Measurements from ENCODE around the gene MMP14. TPM values are rescaled to one million over a fixed set of nuclear protein-coding genes. Genes with fewer than 3 reads are reported as not detected.

MMP14 gene
- total and polyA plus RNA-seq, 2 of the 8 experiments (the other 6 are each of a cell fraction or from before 2014, with no cell fraction given): 58.2 to 86.8 TPM

DNA sequence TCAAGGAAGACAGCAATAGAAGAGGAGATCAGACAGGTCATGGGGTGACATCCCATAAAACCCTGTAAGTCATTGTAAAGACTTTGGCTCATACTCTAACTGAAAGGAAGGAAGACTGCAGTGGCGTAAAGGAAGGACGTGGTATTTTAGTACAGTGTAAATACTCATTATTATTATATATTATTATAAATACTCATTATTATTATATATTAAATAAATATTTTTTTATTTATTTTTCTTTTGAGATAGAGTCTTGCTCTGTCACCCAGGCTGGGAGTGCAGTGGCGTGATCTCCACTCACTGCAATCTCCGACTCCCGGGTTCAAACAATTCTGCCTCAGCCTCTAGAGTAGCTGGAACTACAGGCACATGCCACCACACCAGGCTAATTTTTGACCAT, 20.0 kb downstream of the MMP14 start:
- H2AK5ac ChIP-seq (ENCODE audit: low read depth, low read length): no peak overlapping the region
- H3K27me3 ChIP-seq (replicated peaks in 1 of 4; ENCODE audit: control insufficient read depth in 3 of 4, extremely low read depth in 1 of 4, insufficient read depth in 3 of 4, low read length in 3 of 4): no peaks in the 10 kb centered on the region
- no peak overlapping the region for H2BK12ac ChIP-seq (ENCODE audit: low read depth, low read length)
- H3K79me1 ChIP-seq (ENCODE audit: low read depth, low read length): no peaks in the 10 kb centered on the region
- H4K8ac ChIP-seq (ENCODE audit: extremely low read depth, insufficient read depth, low read length): no peak overlapping the region
- no peak overlapping the region for H3K23ac ChIP-seq (ENCODE audit: insufficient read length)
- DNase-seq (ENCODE audit: low read depth in 1 of 2, low spot score in 2 of 2): no peak
- no peak overlapping the region for H3K9ac ChIP-seq (replicated peaks in 1 of 4; ENCODE audit: extremely low read depth in 1 of 4, low read depth in 3 of 4, low read length in 3 of 4)
- no peak overlapping the region for H2BK20ac ChIP-seq (ENCODE audit: low read length)
- H2AFZ ChIP-seq (ENCODE audit: low read length): no peak overlapping the region
- H4K91ac ChIP-seq (replicated peaks; ENCODE audit: insufficient read length, low read length): no peak overlapping the region
- no peak overlapping the region for H4K5ac ChIP-seq (ENCODE audit: insufficient read length, low read depth, low read length)
- no peaks in the 10 kb centered on the region; a peak in 1 of 4 replicates for H3K9me3 ChIP-seq (ENCODE audit: insufficient read depth in 2 of 2, low read depth in 1 of 2, low read length in 1 of 2)
- H3K23me2 ChIP-seq (ENCODE audit: low read depth, low read length): peaks cover 2% of the 10 kb centered on the region; the same call in 1 of the 2 replicates
- POLR2A ChIA-PET (ENCODE audit: partially characterized antibody): interaction anchor here (10.0 to 13.9 kb wide), 2 partner anchors 23 to 34 kb away, joined by 85 to 203 read pairs; partner anchors contain the start of genes MMP14 and MRPL52
- H3K79me2 ChIP-seq (ENCODE audit: control insufficient read depth in 1 of 2, insufficient read depth in 2 of 2, low read length in 2 of 2): no peaks in the 10 kb centered on the region
- WGBS, 2 experiments (ENCODE audit: extremely low coverage in 1 of 2, insufficient coverage in 1 of 2, insufficient read length in 1 of 2, insufficient replicate concordance in 2 of 2, low coverage in 1 of 2, low lambda C conversion rate in 2 of 2, missing lambda C conversion rate in 1 of 2): 94% methylated on average over 5 of the region's 5 CpGs; no CpG with 5 or more reads in 1 of the 2 experiments
- H2BK120ac ChIP-seq (replicated peaks; ENCODE audit: low read depth, low read length): no peak overlapping the region
- FAIRE-seq: no peak
- no peak for TF ChIP-seq NANOG (IDR thresholded peaks at IDR 0.05; ENCODE audit: insufficient read depth, low read depth, low read length, poor library complexity, severe bottlenecking)
- no peak for TF ChIP-seq KDM1A (IDR thresholded peaks at IDR 0.05; ENCODE audit: borderline replicate concordance, low read length)
- no peak for TF ChIP-seq E2F6 (IDR thresholded peaks at IDR 0.05)
- TF ChIP-seq SP1 (IDR thresholded peaks at IDR 0.05; ENCODE audit: low read depth, low read length): no peak
- no peak for TF ChIP-seq SIRT6 (IDR thresholded peaks at IDR 0.05; ENCODE audit: low read length)
- TF ChIP-seq, protein P1, sequence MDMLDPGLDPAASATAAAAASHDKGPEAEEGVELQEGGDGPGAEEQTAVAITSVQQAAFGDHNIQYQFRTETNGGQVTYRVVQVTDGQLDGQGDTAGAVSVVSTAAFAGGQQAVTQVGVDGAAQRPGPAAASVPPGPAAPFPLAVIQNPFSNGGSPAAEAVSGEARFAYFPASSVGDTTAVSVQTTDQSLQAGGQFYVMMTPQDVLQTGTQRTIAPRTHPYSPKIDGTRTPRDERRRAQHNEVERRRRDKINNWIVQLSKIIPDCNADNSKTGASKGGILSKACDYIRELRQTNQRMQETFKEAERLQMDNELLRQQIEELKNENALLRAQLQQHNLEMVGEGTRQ (IDR thresholded peaks at IDR 0.05; ENCODE audit: low read length): no peak
- TF ChIP-seq RNF2 (IDR thresholded peaks at IDR 0.05; ENCODE audit: borderline replicate concordance, low read depth, low read length, missing control alignments, poor library complexity, severe bottlenecking): no peak
- no peak for TF ChIP-seq TCF12 (IDR thresholded peaks at IDR 0.05; ENCODE audit: low read depth, low read length)
- TF ChIP-seq, protein P2, sequence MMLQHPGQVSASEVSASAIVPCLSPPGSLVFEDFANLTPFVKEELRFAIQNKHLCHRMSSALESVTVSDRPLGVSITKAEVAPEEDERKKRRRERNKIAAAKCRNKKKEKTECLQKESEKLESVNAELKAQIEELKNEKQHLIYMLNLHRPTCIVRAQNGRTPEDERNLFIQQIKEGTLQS (IDR thresholded peaks at IDR 0.05; ENCODE audit: insufficient read depth, low read depth, low read length): no peak
- no peak for TF ChIP-seq KDM4A (IDR thresholded peaks at IDR 0.05; ENCODE audit: low read depth, low read length, severe bottlenecking)
- no peak overlapping the region for H3K4me2 ChIP-seq (ENCODE audit: insufficient read depth in 1 of 2, low read depth in 2 of 2, low read length in 2 of 2)
- H2BK15ac ChIP-seq (ENCODE audit: low read length): no peak overlapping the region
- no peaks in the 10 kb centered on the region for H4K20me1 ChIP-seq (replicated peaks in 1 of 2; ENCODE audit: control insufficient read depth in 1 of 2, insufficient read depth in 2 of 2, low read length in 2 of 2)
- H3K4me1 ChIP-seq (replicated peaks in 1 of 4; ENCODE audit: control insufficient read depth in 3 of 4, insufficient read depth in 4 of 4, low read length in 3 of 4): peaks cover 0 to 3% (median 1%) of the 10 kb centered on the region in 4 experiments; a peak in 4 of 7 replicates
- H3K18ac ChIP-seq (ENCODE audit: extremely low read depth, low read length): no peak overlapping the region
- no peak overlapping the region for H3K4me3 ChIP-seq (ENCODE audit: extremely low read depth in 1 of 4, insufficient read depth in 2 of 4, low read depth in 3 of 4, low read length in 4 of 4)
- H3K27ac ChIP-seq (ENCODE audit: low read depth, low read length): no peak overlapping the region
- no peak overlapping the region for H3K14ac ChIP-seq (ENCODE audit: insufficient read length)
- CTCF ChIA-PET (ENCODE audit: partially characterized antibody): interaction anchor here (1.2 to 56.0 kb wide), 4 partner anchors 9 to 335 kb away, joined by 3 to 1562 read pairs (median 24); partner anchors contain the start of genes LRP10, MMP14, MRPL52 and SLC7A7
- H3K4ac ChIP-seq (replicated peaks; ENCODE audit: insufficient read length, low read depth, low read length): no peak overlapping the region
- H2BK5ac ChIP-seq (ENCODE audit: low read depth, low read length): no peak overlapping the region
- no peak overlapping the region for H3K56ac ChIP-seq (replicated peaks; ENCODE audit: insufficient read length, low read depth, low read length)
- no peaks in the 10 kb centered on the region for H3K36me3 ChIP-seq (ENCODE audit: control insufficient read depth in 2 of 4, insufficient read depth in 4 of 4, low read length in 3 of 4)

Measured in H1 (cell line).